Measurements from ENCODE around the gene MRTFA.
"Not testable (repeated sequence)": the region's sequence is repeated elsewhere in the genome, so short reads cannot be mapped to it uniquely, and the experiment has no call there.

Gene MRTFA

DNA sequence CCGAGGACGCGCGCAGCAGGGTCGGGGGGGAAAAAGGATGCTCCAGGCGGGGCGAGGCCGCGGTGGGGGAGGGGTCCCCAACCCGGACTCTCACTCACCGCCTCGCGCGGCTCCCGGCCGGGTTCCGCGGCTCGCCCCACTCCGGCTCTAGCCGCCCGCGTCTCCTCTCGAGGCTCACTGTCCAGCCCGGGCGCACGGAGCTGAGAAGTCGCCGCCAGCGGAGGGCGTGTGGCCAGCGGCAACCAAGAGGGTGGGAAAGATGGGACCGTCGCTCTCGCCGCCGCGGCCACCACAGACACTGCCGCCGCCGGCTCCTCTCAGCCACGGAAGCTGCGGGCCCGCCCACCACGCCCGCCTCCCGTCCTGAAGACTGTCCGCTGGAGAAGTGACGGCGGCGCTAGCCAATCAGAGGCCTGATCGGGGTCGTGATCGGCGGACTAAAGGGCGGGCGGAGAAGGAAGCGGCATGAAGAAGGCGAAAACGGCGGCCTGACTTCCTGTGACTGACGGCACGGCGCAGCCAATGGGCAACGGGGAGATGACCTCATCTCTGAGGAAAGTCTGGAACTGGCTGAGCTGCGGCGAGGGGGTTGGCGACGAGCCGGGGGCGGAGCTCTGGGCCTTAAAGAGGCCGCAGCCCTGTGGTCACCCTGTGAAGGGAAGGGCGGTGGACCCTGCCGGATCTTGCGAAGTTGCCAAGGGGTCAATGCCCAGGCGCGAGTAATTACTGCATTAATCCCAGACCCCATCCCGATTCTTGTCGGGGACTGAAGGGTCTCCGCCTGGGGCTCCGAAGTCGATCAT is at the start of gene MRTFA:
Gene MRTFA (minus strand): TSS at position 340 of the 803 bp plus-strand sequence.
- peak; percentile 93 for DNase-seq

DNA sequence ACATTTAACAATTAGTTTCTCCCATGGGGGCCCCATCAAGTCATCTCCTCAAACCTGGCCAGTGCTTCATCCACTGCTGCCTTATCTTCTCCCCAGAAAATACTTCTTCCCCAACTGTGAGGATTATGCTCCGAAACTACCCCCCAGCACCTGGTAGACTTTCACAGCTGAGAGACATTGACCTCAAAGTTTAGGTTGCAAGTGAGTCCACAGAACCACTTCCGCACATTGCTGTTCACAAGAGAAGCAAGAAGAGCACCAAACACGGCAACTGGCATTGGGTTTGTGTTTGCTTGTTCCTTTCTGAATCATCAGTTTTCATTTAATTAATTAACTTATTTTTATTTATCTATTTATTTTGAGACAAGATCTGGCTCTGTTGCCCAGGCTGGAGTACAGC is 48.9 kb upstream of the MRTFA start:
- no peak for DNase-seq

DNA sequence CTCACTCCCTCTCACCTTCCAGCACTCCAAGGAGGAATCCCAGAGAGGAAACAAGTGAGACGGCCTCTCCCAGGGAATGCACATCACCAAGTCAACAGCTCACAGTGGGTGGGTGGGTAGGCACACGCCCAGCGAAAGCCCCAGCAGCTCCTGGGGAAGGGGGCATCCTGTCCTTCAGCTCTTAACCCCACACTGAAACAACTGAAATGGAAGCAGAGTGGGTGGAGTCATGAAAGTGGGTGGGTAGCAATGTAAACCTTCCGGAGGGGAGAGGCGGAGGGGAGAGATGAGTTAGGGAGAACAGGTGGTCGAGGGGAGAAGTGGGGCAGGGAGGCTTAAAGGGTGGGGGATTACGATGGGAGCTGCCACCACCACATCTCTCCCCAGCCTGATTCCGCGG is 48.2 kb upstream of the MRTFA start:
- no peak for DNase-seq

DNA sequence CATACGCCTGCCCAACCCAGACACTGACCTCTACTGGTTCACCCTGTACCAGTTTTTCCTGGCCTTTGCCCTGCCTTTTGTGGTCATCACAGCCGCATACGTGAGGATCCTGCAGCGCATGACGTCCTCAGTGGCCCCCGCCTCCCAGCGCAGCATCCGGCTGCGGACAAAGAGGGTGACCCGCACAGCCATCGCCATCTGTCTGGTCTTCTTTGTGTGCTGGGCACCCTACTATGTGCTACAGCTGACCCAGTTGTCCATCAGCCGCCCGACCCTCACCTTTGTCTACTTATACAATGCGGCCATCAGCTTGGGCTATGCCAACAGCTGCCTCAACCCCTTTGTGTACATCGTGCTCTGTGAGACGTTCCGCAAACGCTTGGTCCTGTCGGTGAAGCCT is 44.9 kb upstream of the MRTFA start:
- no peak for DNase-seq

DNA sequence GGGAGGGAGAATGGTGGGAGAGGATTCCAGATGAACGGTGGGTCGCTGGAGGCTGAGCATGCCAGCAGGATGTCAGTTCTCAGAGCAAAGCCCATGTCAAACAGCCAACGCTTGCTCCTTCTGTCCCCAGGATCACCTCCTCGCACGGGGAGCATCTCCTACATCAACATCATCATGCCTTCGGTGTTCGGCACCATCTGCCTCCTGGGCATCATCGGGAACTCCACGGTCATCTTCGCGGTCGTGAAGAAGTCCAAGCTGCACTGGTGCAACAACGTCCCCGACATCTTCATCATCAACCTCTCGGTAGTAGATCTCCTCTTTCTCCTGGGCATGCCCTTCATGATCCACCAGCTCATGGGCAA is 44.3 kb upstream of the MRTFA start:
- no peak for DNase-seq

DNA sequence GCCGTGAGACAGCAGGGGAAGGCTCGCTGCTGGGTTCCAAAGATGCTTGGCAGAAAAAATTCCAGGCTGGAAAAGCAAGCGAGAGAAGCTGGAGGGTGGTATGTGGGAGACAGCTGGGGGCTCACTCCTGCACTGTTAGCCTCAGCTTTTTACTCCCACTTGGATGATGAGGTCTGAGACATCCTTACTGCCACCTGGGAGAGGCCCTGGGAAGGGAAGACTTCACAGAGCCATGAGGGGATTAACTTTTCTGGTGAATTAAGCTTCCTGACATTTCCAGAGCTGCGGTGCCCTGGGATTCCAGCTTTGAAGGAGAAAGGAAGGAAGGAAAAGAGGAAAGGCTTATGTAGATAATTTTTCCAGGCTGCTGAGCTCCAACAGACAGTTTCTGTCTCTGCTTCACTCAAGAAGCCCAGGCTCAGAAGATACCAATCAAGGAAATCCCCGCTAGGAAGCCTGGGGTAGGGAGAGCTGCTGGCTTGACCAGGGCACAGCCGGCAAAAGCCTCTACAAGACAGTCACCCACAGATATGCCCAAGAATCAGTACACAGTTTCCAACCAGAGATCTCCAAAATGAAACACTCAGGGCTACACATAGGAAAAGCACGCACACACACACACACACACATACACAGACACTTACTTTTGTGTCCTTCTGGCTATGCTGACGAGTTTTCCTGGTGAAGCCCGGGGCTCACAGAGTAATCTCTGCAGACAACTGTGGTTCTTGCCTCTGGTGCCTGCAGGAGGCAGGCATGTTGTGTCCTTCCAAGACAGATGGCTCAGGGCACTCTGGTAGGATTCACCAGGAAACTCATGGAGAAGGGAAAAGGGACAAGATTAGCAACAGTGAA is 43.7 kb upstream of the MRTFA start:
- DNase-seq = no peak

DNA sequence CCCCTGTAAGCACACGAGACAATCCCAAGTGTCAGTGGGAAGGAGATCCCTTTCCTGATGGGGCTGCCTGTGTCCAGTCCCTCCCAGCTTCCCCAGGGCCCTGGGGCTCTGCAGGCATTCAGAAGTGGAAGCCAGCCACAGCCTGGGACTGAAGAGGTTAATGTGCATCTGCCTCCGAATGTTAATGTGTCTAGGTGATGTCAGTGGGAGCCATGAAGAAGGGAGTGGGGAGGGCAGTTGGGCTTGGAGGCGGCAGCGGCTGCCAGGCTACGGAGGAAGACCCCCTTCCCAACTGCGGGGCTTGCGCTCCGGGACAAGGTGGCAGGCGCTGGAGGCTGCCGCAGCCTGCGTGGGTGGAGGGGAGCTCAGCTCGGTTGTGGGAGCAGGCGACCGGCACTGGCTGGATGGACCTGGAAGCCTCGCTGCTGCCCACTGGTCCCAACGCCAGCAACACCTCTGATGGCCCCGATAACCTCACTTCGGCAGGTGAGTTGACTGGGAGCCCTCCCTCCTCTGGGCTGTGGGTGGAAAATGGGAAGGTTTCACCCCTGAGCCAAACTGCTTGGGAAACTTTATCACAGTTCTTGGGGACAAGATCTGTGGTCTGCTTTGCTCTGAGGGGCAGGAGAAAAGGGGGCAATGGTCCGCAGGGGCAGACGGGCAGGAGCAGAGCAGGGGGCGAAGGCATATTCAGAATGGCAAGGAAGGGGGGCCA is 42.9 kb upstream of the MRTFA start, which contains the start of gene MCHR1:
Gene MCHR1 (plus strand): TSS at position 236 of the 715 bp plus-strand sequence. CDS start 169 bp downstream, at position 405.
- DNase-seq = no peak

DNA sequence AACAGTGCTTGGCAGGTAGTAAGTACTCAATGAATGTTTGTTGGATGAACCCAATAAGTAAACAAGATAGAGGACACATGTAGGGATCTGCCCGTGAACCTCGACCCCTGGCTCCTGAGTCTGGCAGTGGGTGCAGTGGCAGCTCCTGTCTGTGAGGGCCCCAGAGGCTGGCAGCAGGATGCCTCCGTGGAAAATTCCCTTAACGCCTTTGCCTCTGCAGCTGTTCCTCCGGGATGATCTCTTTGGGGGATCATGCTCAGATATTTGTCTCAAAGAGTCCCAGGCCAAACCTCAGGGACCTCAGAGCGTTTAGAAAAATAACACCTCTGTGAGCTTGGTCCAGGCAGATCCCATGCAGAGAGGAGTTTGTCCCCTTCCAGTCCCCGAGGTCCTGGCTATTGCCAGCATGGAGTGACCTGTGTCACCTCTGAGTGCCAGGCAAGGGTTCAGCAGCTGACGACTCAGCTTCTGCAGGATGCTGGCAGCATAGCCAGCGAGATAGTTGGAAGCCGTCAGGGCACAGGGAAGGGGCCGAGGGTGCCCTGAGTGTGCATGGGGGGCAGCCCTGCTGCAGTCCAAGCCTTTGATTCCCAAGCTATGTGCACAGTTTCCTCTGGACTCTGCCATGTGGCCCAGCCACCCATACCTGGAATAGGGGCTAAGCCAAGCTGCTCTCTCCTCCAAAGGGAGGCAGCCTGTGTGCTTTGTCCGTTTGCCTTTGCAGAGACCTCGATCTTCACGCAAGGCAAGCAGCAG is 42.2 kb upstream of the MRTFA start:
- no peak for DNase-seq

DNA sequence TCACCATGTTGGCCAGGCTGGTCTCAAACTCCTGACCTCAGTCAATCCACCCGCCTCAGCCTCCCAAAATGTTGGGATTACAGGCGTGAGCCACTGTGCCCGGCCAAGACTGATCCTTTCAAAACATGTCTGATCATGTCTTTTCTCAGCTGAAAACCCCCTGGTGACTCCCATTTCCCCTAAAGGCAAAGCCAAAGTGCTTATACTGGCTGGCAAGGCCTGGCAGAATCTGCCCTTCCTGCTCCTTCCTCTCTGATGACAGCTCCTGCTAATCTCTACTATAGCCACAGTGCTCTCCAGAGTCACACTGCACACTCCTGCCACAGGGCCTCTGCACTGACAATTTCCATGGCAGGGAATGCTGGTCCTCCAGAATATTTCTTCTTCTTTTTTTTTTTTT is 40.1 kb upstream of the MRTFA start:
- DNase-seq = no peak

DNA sequence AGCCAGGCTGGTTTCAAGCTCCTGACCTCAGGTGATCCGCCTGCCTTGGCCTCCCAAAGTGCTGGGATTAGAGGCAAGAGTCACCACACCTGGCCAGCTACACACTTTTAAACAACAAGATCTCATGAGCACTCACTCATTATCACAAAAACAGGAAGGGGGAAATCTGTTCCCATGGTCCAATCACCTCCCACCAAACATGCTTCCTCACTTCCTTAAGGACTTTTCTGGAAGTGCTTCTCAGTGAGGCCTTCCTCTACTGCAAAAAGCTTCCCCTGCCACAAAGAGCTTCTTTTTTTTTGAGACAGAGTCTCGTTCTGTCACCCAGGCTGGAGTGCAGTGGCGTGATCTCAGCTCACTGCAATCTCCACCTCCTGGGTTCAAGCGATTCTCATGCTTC is 39.6 kb upstream of the MRTFA start:
- not testable (repeated sequence) for DNase-seq

DNA sequence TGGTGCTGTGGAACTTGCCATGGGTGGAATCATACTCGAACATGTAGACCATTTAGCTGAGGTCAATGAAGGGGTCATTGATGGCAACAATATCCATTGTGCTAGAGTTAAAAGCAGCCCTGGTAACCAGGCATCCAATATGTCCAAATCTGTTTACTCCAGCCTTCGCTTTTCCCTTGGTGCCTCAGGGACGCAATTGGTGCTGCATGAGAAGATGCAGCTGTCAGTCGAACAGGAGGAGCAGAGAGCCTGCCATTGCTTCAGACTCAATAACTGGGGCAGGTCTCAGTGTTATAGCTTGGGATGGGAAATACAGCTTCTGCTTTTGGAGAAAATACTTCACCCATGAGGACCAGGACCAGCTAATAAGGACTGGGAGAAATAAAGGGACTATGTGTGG is 37.8 kb upstream of the MRTFA start:
- DNase-seq = no peak

DNA sequence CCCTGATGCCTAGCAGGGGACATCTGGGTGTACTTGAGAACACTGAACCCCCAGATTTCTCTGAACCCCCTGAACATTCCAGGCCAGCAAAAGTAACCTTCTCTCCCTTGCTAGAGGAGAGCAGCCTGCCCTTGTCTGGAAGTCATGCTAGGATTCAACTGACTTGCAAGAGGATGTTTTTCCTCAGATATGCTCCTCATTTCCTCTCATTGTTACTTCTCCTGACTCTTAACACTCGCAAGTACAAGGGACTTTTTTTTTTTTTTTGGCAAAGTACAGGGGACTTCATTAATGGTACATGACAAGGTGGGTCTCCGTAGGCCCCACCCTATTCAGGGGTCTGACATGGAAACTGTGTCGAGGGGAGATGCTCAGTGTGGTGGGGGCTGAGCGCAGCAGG is 36.5 kb upstream of the MRTFA start:
- DNase-seq = no peak

DNA sequence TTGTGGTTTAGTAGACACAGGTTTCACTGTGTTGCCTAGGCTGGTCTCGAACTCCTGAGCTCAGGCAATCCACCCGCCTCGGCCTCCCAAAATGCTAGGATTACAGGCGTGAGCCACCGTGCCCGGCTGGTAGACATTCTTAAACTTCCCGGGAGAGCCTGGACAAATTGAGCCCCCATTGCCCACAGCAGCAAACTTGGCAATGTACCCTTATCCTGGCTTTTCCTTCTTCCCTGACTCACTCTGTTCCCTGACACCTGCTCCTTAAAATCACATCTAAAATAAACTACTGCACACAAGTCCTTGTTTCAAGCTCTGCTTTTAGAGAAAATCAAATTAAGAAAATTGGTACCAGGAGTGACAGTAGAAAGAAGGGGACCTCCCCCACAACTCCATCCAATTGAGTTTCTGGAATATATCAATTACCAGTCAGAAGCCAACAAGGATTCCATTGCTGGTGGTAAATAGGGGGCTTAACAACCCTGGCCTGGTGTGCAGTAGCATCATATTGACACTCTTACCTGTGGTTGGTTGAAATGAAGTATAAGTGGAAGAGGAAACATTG is 35.4 kb upstream of the MRTFA start:
- no peak for DNase-seq

DNA sequence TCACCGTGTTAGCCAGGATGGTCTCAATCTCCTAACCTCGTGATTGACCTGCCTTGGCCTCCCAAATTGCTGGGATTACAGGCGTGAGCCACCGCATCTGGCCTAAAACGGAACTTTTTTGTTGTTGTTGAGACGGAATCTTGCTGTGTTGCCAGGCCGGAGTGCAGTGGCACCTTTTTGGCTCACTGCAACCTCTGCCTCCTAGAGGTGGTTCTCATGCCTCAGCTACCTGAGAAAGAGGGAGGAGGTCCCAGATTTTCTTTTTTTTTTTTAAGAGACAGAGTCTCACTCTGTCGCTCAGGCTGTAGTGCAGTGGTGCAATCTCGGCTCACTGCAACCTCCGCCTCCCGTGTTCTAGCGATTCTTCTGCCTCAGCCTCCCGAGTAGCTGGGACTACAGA is 34.9 kb upstream of the MRTFA start:
- DNase-seq = no peak

DNA sequence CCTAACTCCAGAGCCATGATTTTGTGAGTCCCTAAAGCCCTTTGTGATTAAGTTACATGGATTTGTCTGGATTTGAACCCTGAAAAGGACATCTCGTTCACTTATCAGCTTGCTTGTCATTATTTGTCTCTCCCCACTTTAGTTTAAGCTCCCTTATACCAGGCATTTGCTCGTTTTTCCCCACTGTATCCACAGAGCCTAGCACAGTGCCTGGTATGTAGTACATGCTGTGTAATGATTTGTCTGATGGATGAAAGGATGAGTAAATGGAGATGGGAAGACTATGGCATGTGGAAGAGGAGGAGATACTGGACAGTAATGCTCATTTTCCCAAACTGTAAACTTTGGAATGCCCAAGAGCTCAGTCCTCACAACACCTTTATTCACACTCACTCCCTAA is 33.5 kb upstream of the MRTFA start:
- DNase-seq = no peak

DNA sequence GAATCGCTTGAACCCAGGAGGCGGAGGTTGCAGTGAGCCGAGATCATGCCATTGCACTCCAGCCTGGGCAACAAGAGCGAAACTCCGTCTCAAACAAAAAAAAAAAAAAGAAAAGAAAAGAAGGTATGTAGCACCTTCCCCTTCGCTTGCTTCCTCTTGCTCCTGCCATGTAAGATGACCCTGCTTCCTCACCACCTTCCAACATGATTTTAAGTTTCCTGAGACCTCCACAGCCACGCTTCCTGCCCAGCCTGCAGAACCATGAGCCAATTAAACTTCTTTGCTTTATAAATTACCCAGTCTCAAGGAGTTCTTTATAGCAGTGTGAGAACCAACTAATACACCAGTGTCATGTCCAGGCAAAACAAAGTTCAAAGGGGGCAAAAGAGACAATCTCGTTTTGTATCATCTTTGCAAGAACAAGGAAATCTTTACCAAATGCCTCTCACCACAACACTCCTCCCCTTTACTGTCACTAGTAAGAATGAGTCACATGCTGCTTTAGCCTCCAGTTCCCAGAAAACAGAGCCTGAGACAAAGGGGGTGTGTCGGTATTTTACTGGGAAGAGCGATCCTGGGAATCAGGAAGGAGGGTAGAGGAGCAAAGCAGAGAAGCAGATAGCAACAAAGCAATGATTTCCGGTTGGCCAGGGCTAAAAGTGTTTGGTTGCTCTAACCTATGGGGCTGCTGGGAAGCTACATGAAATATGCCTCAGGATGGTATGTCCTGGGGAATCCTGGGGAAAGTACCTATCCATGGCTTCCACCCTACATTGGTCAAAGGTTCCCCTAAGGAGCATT is 32.3 kb upstream of the MRTFA start:
- DNase-seq = no peak

DNA sequence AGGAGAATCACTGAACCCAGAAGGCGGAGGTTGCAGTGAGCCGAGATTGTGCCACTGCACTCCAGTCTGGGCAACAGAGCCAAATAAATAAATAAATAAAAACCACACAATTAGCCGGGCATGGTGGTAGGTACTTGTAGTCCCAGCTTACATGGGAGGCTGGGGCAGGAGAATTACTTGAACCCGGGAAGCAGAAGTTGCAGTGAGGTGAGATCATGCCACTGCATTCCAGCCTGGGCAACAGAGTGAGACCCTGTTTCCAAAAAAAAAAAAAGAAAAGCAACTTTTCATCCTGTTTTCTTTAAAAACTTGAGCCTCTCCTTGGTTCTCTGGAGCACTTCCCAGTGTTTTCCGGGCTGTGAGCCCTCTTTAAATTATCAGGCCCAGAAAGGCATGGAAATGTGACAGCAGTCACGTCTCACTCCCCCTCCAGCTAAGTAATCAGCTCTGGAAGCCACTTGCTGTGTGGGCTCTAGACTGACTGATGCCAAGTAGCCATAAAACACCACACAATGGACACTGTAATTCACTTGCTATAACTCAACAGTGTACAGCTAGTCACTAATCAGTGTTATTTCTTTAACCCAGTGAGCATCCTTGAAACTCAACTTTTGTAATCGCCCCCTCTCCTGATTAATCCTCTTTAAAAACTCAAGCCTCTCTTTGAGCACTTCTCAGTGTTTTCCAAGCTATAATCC is 29.8 kb upstream of the MRTFA start:
- DNase-seq = no peak

DNA sequence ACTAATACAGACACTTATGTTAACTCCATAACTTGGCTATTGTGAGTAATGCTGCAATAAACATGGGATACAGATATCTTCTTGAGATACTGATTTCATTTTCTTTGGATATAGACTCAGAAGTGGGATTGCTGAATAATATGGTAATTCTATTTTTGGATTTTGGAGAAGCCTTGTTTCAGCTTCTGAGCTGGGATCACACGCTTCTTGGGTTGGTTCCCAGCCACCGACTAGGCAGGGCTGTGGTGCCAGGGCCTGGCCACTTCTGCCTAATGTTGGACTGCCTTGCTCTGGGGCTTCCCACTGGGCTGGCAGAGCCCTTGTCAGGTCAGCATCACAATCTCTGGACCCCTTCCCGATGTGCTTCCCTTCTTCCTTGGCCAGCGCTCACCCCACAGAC is 28.8 kb upstream of the MRTFA start:
- DNase-seq = no peak

DNA sequence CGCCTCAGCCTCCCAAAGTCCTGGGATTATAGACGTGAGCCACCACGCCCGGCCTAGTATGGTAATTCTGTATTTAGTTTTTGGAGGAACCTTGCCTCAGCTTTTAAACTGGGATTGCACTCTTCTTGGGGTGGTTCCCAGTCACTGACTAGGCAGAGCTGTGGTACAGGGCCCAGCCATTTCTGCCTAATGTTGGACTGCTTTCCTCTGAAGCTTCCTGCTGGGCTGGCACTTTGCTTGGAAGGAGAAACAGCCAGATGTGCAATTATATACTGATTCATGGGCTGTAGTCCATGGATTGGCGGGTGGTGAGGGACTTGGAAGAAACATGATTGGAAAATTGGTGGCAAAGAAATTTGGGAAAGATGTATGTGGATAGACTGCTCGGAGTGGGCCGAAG is 25.2 kb upstream of the MRTFA start:
- DNase-seq = no peak

DNA sequence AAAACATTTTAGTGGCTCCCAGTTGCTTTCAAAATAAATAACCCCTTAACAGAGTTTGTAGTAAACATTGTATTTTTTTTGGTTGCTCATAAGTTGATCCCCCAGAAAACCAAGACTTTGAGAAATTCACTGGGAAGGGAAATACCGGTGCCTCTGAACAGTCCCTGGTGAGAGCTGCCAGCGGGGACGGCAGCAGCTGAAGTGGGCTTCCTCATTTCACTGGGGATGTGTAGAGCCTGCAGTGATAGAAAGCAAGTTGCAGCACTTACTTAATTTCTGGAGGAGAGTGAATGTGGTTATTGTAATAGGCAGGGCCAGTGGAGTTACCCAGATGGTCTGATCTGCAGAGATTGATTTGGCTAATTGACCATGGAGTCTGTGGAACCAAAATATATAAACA is 24.2 kb upstream of the MRTFA start:
- DNase-seq = no peak

DNA sequence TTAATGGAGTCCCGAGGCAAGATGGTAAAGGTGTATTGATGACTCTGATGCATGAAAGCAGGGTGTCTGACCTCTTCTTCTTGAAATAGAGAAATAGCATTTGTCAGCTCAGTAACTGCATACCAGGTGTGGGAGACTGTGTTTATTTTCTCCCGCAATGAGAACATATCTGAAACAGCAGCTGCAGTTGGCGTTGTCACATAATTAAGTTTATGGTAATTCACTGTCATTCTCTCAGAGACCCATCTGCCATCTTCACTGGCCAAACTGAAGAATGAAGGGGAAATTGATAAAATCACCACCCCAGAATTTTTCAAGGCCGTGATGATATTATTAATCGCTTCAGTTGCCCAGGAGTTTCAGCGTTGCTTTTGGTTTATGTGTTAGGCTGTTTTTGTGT is 22.6 kb upstream of the MRTFA start:
- DNase-seq = no peak

Data from NCI-H2081 treated with DMSO at 0.1 percent for 48 hours (cell line).